Ammon's horn (tissue), 1 donor: ENCODE measurements around the gene SUMO3.

Source experiments
- DNase-seq: peaks from one replicate; pipeline ENCODE4 v3.0.0-alpha.2; 2016; ENCODE audit warnings: low spot score

Gene SUMO3

GRCh38 chr21:44778499-44778911 is 39.4 kb downstream of the SUMO3 start:
- no peak for DNase-seq

- DNase-seq = no peak
These were observed 39.8 kb downstream of the SUMO3 start for GRCh38 chr21:44778094-44778493.

- DNase-seq = no peak
These were observed 42.9 kb downstream of the SUMO3 start for GRCh38 chr21:44774972-44775371.

GRCh38 chr21:44773291-44773932 is 44.5 kb downstream of the SUMO3 start:
- DNase-seq = no peak

- no peak for DNase-seq
These were observed 45.9 kb downstream of the SUMO3 start for GRCh38 chr21:44771896-44772525.

GRCh38 chr21:44767834-44768831 is 49.7 kb downstream of the SUMO3 start:
- DNase-seq = no peak

GRCh38 chr21:44766818-44767354 is 51.0 kb downstream of the SUMO3 start:
- DNase-seq = no peak

GRCh38 chr21:44766014-44766817 is 51.6 kb downstream of the SUMO3 start:
- DNase-seq = no peak

- no peak for DNase-seq
These were observed 52.4 kb downstream of the SUMO3 start for GRCh38 chr21:44765231-44766013.

GRCh38 chr21:44764319-44765230 is 53.3 kb downstream of the SUMO3 start:
- no peak for DNase-seq

- DNase-seq = no peak
These were observed 54.2 kb downstream of the SUMO3 start for GRCh38 chr21:44763451-44764318.

GRCh38 chr21:44763050-44763378 is 54.8 kb downstream of the SUMO3 start:
- DNase-seq = no peak

GRCh38 chr21:44762221-44763049 is 55.4 kb downstream of the SUMO3 start:
- no peak for DNase-seq

GRCh38 chr21:44761747-44762208 is 56.1 kb downstream of the SUMO3 start:
- no peak for DNase-seq

- no peak for DNase-seq
These were observed 56.7 kb downstream of the SUMO3 start for GRCh38 chr21:44761011-44761729.

GRCh38 chr21:44760376-44760775 is 57.5 kb downstream of the SUMO3 start:
- DNase-seq = no peak

- no peak for DNase-seq
These were observed 58.1 kb downstream of the SUMO3 start for GRCh38 chr21:44759628-44760285.
